ENCODE results near the gene KIR3DL1. TPM values are rescaled to one million over a fixed set of nuclear protein-coding genes. Genes with fewer than 3 reads are reported as not detected.
"Not testable (repeated sequence)": the region's sequence is repeated elsewhere in the genome, so short reads cannot be mapped to it uniquely, and the experiment has no call there.

The KIR3DL1 gene
- total and polyA plus RNA-seq, 7 donors = 0.01 TPM; not detected in 6

- H3K4me1 ChIP-seq; H3K36me3 ChIP-seq (ENCODE audit: insufficient read depth in 1 of 2, low read depth in 1 of 2); intact Hi-C loops (cut with DNase I); H3K27me3 ChIP-seq (ENCODE audit: insufficient read depth in 3 of 3, low read length in 2 of 3); H3K27ac ChIP-seq; H3K4me3 ChIP-seq; DNase-seq; ATAC-seq; H3K9me3 ChIP-seq: not testable (repeated sequence)
- WGBS, 3 donors = 80 to 86% (median 84%) methylated on average over 24 of the region's 24 CpGs
Measured at GRCh38 chr19:54786091-54786723, 30.1 kb upstream of the KIR3DL1 start.

- WGBS, 3 donors = 75 to 83% (median 79%) methylated on average over 6 of the region's 6 CpGs
- H3K9me3 ChIP-seq; intact Hi-C loops (cut with DNase I); H3K27me3 ChIP-seq (ENCODE audit: insufficient read depth in 3 of 3, low read length in 2 of 3); H3K36me3 ChIP-seq (ENCODE audit: insufficient read depth in 1 of 2, low read depth in 1 of 2); DNase-seq; ATAC-seq; H3K27ac ChIP-seq; H3K4me1 ChIP-seq; H3K4me3 ChIP-seq: not testable (repeated sequence)
Measured at GRCh38 chr19:54788154-54788553, 28.1 kb upstream of the KIR3DL1 start.

DNA sequence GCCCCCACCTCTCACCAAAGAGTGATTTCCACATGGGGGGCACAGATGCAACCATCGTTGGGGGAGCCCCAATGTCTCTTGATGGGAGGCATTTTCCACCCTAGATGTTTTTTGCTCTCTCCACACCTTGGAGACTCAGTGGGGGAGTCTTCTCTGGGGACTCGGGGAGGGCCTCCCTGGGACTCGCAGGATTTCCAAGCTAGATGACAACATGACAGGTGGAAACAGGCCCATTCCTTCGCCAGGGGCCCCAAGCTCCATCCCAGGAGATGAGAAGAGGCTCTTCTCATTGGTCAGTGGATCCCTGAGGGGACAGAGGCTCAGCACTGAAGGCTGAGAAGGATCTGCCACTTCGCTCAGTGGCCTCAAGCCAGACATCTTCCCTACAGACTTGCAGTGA, 25.6 kb upstream of the KIR3DL1 start:
- 55 to 62% (median 60%) methylated on average over 5 of the region's 5 CpGs for WGBS, 3 donors
- intact Hi-C loops (cut with DNase I) = no loop called here
- DNase-seq = no peak

DNA sequence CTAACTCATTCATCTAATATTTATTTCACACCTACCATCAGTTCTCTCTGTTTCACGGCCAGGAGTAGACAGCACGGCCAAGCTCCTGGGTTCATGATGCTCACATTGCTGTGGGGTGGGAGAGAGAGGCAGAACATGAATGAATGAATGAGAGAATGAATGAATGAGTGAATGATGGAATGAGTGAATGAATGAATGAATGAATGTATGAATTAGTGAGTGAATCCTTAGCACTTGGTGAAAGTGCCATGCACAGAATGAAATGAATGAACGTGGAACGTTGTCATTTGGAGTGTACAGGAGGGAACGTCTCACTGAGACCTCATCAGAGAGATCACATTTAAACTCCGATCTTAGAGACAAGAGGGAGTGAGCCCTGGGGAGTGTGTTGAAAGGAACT, 24.8 kb upstream of the KIR3DL1 start:
- Histone ChIP-seq H3K4me3 (no peak overlapping the region), H3K9me3 (no peaks in the 10 kb centered on the region), H3K36me3 (ENCODE audit: insufficient read depth in 1 of 2, low read depth in 1 of 2) (no peaks in the 10 kb centered on the region), H3K4me1 (no peaks in the 10 kb centered on the region), H3K27ac (no peak overlapping the region), H3K27me3 (ENCODE audit: insufficient read depth in 3 of 3, low read length in 2 of 3) (no peaks in the 10 kb centered on the region)
- no peak for DNase-seq
- TF ChIP-seq, protein P1, sequence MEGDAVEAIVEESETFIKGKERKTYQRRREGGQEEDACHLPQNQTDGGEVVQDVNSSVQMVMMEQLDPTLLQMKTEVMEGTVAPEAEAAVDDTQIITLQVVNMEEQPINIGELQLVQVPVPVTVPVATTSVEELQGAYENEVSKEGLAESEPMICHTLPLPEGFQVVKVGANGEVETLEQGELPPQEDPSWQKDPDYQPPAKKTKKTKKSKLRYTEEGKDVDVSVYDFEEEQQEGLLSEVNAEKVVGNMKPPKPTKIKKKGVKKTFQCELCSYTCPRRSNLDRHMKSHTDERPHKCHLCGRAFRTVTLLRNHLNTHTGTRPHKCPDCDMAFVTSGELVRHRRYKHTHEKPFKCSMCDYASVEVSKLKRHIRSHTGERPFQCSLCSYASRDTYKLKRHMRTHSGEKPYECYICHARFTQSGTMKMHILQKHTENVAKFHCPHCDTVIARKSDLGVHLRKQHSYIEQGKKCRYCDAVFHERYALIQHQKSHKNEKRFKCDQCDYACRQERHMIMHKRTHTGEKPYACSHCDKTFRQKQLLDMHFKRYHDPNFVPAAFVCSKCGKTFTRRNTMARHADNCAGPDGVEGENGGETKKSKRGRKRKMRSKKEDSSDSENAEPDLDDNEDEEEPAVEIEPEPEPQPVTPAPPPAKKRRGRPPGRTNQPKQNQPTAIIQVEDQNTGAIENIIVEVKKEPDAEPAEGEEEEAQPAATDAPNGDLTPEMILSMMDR (IDR thresholded peaks at IDR 0.05) = no peak
- ATAC-seq = no peak
- 72 to 75% (median 74%) methylated on average over 6 of the region's 6 CpGs for WGBS, 3 donors
- intact Hi-C loops (cut with DNase I) = no loop called here

More for the DNA sequence above, 25.6 kb upstream of the KIR3DL1 start:
- Histone ChIP-seq H3K4me1 (no peaks in the 10 kb centered on the region), H3K36me3 (ENCODE audit: insufficient read depth in 1 of 2, low read depth in 1 of 2) (no peaks in the 10 kb centered on the region), H3K4me3 (no peak overlapping the region), H3K9me3 (no peaks in the 10 kb centered on the region), H3K27me3 (ENCODE audit: insufficient read depth in 3 of 3, low read length in 2 of 3) (no peaks in the 10 kb centered on the region), H3K27ac (no peak overlapping the region)
- no peak for ATAC-seq
- TF ChIP-seq, protein P1 (IDR thresholded peaks at IDR 0.05) = no peak

DNA sequence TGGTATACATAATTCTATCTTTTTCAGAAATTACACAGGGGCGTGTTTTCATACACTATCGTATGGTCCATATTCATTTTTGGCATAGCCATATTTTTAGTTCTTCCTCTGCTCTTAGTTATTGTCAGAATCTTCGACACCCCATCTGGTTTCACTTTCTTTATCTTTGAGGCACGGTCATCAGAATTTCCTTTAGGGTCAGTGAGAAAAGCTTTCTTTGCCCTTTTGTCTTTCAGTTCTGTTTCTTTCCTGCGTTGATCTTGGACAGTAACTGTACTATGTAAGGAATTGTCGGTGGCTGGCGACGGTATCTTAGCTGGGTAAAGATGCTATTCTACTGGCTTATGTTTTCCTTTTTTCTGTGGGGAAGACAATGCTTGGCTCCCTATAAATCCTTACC, 23.5 kb upstream of the KIR3DL1 start:
- Histone ChIP-seq H3K4me1 (no peaks in the 10 kb centered on the region), H3K36me3 (ENCODE audit: insufficient read depth in 1 of 2, low read depth in 1 of 2) (no peaks in the 10 kb centered on the region), H3K27me3 (ENCODE audit: insufficient read depth in 3 of 3, low read length in 2 of 3) (no peaks in the 10 kb centered on the region), H3K9me3 (no peaks in the 10 kb centered on the region), H3K4me3 (peak overlapping the region; percentile 31), H3K27ac (no peak overlapping the region)
- TF ChIP-seq, protein P1 (IDR thresholded peaks at IDR 0.05) = no peak
- 49 to 60% (median 52%) methylated on average over 8 of the region's 8 CpGs for WGBS, 3 donors
- no peak for ATAC-seq
- intact Hi-C loops (cut with DNase I) = no loop called here
- DNase-seq = no peak

- no peaks in the 10 kb centered on the region for H3K36me3 ChIP-seq (ENCODE audit: insufficient read depth in 1 of 2, low read depth in 1 of 2)
- 53 to 56% (median 55%) methylated on average over 1 of the region's 1 CpG for WGBS, 3 donors
- H3K4me1 ChIP-seq = no peaks in the 10 kb centered on the region
- ATAC-seq = no peak
- TF ChIP-seq, protein P1 (IDR thresholded peaks at IDR 0.05) = no peak
- no peak overlapping the region for H3K4me3 ChIP-seq
- intact Hi-C loops (cut with DNase I) = no loop called here
- no peak for DNase-seq
- H3K9me3 ChIP-seq = no peaks in the 10 kb centered on the region
- no peaks in the 10 kb centered on the region for H3K27me3 ChIP-seq (ENCODE audit: insufficient read depth in 3 of 3, low read length in 2 of 3)
- no peak overlapping the region for H3K27ac ChIP-seq
Measured at GRCh38 chr19:54795758-54796157, 20.5 kb upstream of the KIR3DL1 start.
